ENCODE measurements around the gene MGA. TPM values are rescaled to one million over a fixed set of nuclear protein-coding genes. Genes with fewer than 3 reads are reported as not detected.
A peak's percentile ranks its signal among the peaks of the same experiment; 100 is the strongest.

MGA gene
- total RNA-seq, 4 donors from 2014 or later: 25.3 to 39.4 (median 31.5) TPM

DNA sequence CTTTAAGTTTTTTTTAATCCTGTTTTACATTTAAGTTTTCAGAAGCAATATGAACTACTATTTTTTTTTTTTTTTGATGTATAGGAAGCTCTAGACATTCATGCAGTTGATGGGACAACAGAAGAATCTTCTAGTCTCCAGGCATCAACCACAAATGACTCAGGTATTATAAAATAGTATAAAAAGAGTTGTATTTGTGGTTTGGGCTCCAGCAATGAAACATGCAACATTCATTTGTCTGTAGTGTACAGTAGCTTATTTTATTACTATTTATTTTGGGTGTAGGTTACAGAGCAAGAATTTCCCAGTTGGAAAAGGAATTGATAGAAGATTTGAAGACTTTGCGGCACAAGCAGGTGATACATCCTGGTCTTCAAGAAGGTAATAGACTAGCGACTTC lies 38.6 kb downstream of the MGA start:
- Histone ChIP-seq H3K27me3 (no peaks in the 10 kb centered on the region), H3K27ac (replicated peaks in 1 of 4) (no peak overlapping the region), H3K4me1 (peaks cover 5 to 11% (median 8%) of the 10 kb centered on the region in 4 donors), H3K36me3 (peaks cover 0 to 30% (median 13%) of the 10 kb centered on the region in 4 donors), H3K4me3 (no peak overlapping the region), H3K9me3 (no peaks in the 10 kb centered on the region)
- no peak for TF ChIP-seq POLR2A (IDR thresholded peaks at IDR 0.05; ENCODE audit: low read depth)
- no peak for TF ChIP-seq EP300 (IDR thresholded peaks at IDR 0.05)
- TF ChIP-seq, protein P1, sequence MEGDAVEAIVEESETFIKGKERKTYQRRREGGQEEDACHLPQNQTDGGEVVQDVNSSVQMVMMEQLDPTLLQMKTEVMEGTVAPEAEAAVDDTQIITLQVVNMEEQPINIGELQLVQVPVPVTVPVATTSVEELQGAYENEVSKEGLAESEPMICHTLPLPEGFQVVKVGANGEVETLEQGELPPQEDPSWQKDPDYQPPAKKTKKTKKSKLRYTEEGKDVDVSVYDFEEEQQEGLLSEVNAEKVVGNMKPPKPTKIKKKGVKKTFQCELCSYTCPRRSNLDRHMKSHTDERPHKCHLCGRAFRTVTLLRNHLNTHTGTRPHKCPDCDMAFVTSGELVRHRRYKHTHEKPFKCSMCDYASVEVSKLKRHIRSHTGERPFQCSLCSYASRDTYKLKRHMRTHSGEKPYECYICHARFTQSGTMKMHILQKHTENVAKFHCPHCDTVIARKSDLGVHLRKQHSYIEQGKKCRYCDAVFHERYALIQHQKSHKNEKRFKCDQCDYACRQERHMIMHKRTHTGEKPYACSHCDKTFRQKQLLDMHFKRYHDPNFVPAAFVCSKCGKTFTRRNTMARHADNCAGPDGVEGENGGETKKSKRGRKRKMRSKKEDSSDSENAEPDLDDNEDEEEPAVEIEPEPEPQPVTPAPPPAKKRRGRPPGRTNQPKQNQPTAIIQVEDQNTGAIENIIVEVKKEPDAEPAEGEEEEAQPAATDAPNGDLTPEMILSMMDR (IDR thresholded peaks at IDR 0.05): no peak
- no peak for TF ChIP-seq POLR2AphosphoS5 (IDR thresholded peaks at IDR 0.05)
- WGBS: 98% methylated on average over 2 of the region's 2 CpGs
- no peak for DNase-seq (ENCODE audit: extremely low spot score)
- intact Hi-C loops (cut with DNase I): no loop called here

DNA sequence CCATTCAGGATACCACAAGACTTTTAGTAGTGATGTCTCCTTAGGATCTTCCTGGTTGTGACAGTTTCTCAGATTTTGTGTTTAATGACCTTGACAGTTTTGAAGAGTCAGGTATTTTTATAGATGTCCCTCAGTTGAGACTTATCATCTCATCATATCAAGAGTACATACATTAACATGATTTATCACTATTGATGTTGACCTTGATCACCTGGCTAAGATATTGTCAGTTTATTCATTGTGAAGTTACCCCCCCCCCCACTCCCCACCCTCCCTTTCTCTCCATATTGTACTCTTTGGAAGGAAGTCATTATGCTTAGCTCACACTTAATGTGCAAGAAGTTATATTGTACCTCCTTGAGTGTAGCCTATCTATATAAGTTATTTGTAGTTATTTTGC lies 42.9 kb downstream of the MGA start:
- no peak for DNase-seq (ENCODE audit: extremely low spot score)
- Histone ChIP-seq H3K4me3 (no peak overlapping the region), H3K27ac (replicated peaks in 1 of 4) (no peak overlapping the region), H3K27me3 (no peaks in the 10 kb centered on the region), H3K9me3 (no peaks in the 10 kb centered on the region), H3K36me3 (peaks cover under 1 to 35% (median 17%) of the 10 kb centered on the region in 4 donors), H3K4me1 (no peaks in the 10 kb centered on the region)
- TF ChIP-seq EP300 (IDR thresholded peaks at IDR 0.05) (no peak), POLR2AphosphoS5 (IDR thresholded peaks at IDR 0.05) (no peak), POLR2A (IDR thresholded peaks at IDR 0.05; ENCODE audit: low read depth) (no peak)
- TF ChIP-seq, protein P1 (IDR thresholded peaks at IDR 0.05): no peak
- intact Hi-C loops (cut with DNase I): no loop called here

DNA sequence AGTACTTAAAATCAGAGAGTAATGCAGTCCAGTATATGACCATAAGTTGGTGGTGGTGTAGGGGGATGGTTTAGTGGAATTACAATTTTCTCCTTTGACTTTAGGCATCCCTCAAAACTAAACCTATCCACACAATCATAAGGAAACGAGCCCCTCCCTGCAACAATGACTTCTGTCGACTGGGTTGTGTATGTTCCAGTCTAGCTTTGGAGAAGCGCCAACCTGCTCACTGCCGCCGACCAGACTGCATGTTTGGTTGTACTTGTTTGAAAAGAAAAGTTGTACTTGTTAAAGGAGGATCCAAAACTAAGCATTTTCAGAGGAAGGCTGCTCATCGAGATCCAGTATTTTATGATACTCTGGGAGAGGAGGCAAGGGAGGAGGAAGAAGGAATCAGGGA lies 52.8 kb downstream of the MGA start:
- intact Hi-C loops (cut with DNase I): no loop called here
- no peak overlapping the region for H3K4me3 ChIP-seq
- no peak for DNase-seq (ENCODE audit: extremely low spot score)
- 23% methylated on average over 6 of the region's 6 CpGs for WGBS
- H3K9me3 ChIP-seq: no peaks in the 10 kb centered on the region
- H3K27me3 ChIP-seq: no peaks in the 10 kb centered on the region
- H3K27ac ChIP-seq (replicated peaks in 1 of 4): peak overlapping the region in 2 of 4 donors; percentile 0 to 11
- TF ChIP-seq POLR2AphosphoS5 (IDR thresholded peaks at IDR 0.05) (no peak), EP300 (IDR thresholded peaks at IDR 0.05) (no peak), POLR2A (IDR thresholded peaks at IDR 0.05; ENCODE audit: low read depth) (no peak)
- TF ChIP-seq, protein P1 (IDR thresholded peaks at IDR 0.05): no peak
- H3K36me3 ChIP-seq: peaks cover 15 to 46% (median 37%) of the 10 kb centered on the region in 4 donors
- H3K4me1 ChIP-seq: peaks cover 6 to 13% (median 10%) of the 10 kb centered on the region in 4 donors

DNA sequence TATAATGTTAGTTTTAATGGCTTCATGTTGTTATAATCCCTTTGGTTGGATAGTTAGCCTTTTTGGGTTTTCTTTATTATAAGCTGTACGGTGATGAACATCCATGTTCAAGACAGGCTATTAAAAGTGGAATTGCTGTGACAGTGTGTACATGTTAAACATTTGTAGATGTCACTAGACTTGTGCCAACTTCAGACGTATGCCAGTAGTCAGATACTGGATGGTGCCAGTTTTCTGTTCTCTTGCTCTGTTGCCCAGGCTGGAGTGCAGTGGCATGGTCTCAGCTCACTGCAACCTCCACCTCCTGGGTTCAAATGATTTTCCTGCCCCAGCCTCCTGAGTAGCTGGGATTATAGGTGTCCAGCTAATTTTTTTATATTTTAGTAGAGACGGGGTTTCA lies 54.1 kb downstream of the MGA start:
- peaks cover 3 to 35% (median 26%) of the 10 kb centered on the region in 4 donors for H3K36me3 ChIP-seq
- no peak for TF ChIP-seq EP300 (IDR thresholded peaks at IDR 0.05)
- no peak for TF ChIP-seq POLR2AphosphoS5 (IDR thresholded peaks at IDR 0.05)
- TF ChIP-seq POLR2A (IDR thresholded peaks at IDR 0.05; ENCODE audit: low read depth): no peak
- TF ChIP-seq, protein P1 (IDR thresholded peaks at IDR 0.05): no peak
- H3K4me1 ChIP-seq: peaks cover 6 to 13% (median 10%) of the 10 kb centered on the region in 4 donors
- no peaks in the 10 kb centered on the region for H3K9me3 ChIP-seq
- H3K27ac ChIP-seq (replicated peaks in 1 of 4): no peak overlapping the region
- H3K4me3 ChIP-seq: no peak overlapping the region
- no peak for DNase-seq (ENCODE audit: extremely low spot score)
- no peaks in the 10 kb centered on the region for H3K27me3 ChIP-seq
- intact Hi-C loops (cut with DNase I): no loop called here
- WGBS: 79% methylated on average over 3 of the region's 3 CpGs

DNA sequence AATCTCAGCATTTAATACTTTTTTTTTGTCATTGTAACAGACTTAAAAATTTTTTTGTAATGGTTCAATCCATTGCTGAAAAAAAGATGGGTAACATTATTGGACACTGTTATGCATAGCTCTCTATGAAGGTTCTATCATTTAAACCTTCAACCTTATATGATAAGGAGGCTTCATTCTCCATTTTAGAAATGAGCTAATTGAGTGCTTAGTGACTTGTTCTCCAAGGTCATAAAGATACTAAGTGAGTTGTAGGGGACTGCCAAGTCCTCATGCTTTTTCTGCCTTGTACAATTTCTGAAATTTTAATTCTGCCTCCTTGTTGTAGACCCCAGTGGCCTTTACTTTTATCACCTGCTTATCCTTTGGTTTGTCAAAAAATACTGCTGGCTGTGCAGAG lies 56.7 kb downstream of the MGA start:
- H3K4me1 ChIP-seq: peaks cover 6 to 13% (median 10%) of the 10 kb centered on the region in 4 donors
- DNase-seq (ENCODE audit: extremely low spot score): no peak
- H3K36me3 ChIP-seq: peaks cover 0 to 11% (median 3%) of the 10 kb centered on the region in 4 donors
- no peaks in the 10 kb centered on the region for H3K27me3 ChIP-seq
- TF ChIP-seq, protein P1 (IDR thresholded peaks at IDR 0.05): no peak
- TF ChIP-seq POLR2AphosphoS5 (IDR thresholded peaks at IDR 0.05): no peak
- no peak for TF ChIP-seq POLR2A (IDR thresholded peaks at IDR 0.05; ENCODE audit: low read depth)
- no peak for TF ChIP-seq EP300 (IDR thresholded peaks at IDR 0.05)
- intact Hi-C loops (cut with DNase I): no loop called here
- H3K27ac ChIP-seq (replicated peaks in 1 of 4): no peak overlapping the region
- no peaks in the 10 kb centered on the region for H3K9me3 ChIP-seq
- no peak overlapping the region for H3K4me3 ChIP-seq

All from esophagus muscularis mucosa (tissue), 4 donors.